Nephron (organoid): Measurements from ENCODE around the gene QKI.

Experiments
- H3K27ac Mint-ChIP-seq, 3 experiments: 2 replicates each; pipeline ENCODE4 v1.8.0; 2020; ENCODE audit warnings: mixed read lengths in 3 of 3, mild to moderate bottlenecking in 2 of 3, moderate library complexity in 1 of 3
- H3K27me3 Mint-ChIP-seq: 2 replicates; pipeline ENCODE4 v1.8.0; 2021; ENCODE audit warnings: low read depth, mild to moderate bottlenecking, moderate library complexity, mixed read lengths
- H3K36me3 Mint-ChIP-seq: 2 replicates; pipeline ENCODE4 v1.8.0; 2020; ENCODE audit warnings: low read depth, mixed read lengths
- H3K4me1 Mint-ChIP-seq: 2 replicates; pipeline ENCODE4 v1.8.0; 2020; ENCODE audit warnings: mixed read lengths
- H3K4me3 Mint-ChIP-seq, 3 experiments: 2 replicates each; pipeline ENCODE4 v1.8.0; 2020; ENCODE audit warnings: mild to moderate bottlenecking in 3 of 3, mixed read lengths in 3 of 3, moderate library complexity in 2 of 3
- H3K9me3 Mint-ChIP-seq: 2 replicates; pipeline ENCODE4 v1.8.0; 2020; ENCODE audit warnings: mixed read lengths
- CTCF ChIP-seq, 3 experiments: fragments of 200-600 bp; sonication (generic); IDR thresholded peaks; one replicate each; pipeline ENCODE4 v1.5.0; 2021; ENCODE audit warnings: antibody characterized with exemption in 3 of 3; ENCODE audit not compliant: unreplicated experiment in 3 of 3

The QKI gene

GRCh38 chr6:163413345-163414116 lies 987 bp upstream of the QKI start:
- peaks cover 11% of the 10 kb centered on the region for H3K36me3 Mint-ChIP-seq

GRCh38 chr6:163414946-163415619 lies 565 bp downstream of the QKI start:
- H3K27ac Mint-ChIP-seq: peak overlapping the region in 2 of 3 experiments; percentile 80 to 93
- peak overlapping the region; percentile 84 to 90 (median 86) for H3K4me3 Mint-ChIP-seq
- no peak for TF ChIP-seq CTCF (IDR thresholded peaks at IDR 0.05; ENCODE audit: unreplicated experiment in 3 of 3)
- no peaks in the 10 kb centered on the region for H3K9me3 Mint-ChIP-seq
- H3K4me1 Mint-ChIP-seq: peaks cover 33% of the 10 kb centered on the region
- H3K36me3 Mint-ChIP-seq: peaks cover 11% of the 10 kb centered on the region
- H3K27me3 Mint-ChIP-seq: no peaks in the 10 kb centered on the region

More at GRCh38 chr6:163413345-163414116, 987 bp upstream of the QKI start:
- Mint-ChIP-seq H3K27me3 (no peaks in the 10 kb centered on the region), H3K27ac (peak overlapping the region; percentile 94 to 99 (median 97)), H3K9me3 (no peaks in the 10 kb centered on the region), H3K4me1 (peaks cover 18% of the 10 kb centered on the region), H3K4me3 (peak overlapping the region; percentile 88 to 92 (median 92))
- TF ChIP-seq CTCF (IDR thresholded peaks at IDR 0.05; ENCODE audit: unreplicated experiment in 3 of 3): no peak

GRCh38 chr6:163415620-163416556 lies 1.4 kb downstream of the QKI start:
- Mint-ChIP-seq H3K4me1 (peaks cover 37% of the 10 kb centered on the region), H3K4me3 (peak overlapping the region; percentile 97 to 99 (median 98)), H3K36me3 (peaks cover 11% of the 10 kb centered on the region), H3K27me3 (no peaks in the 10 kb centered on the region), H3K27ac (peak overlapping the region; percentile 98 to 100 (median 100)), H3K9me3 (no peaks in the 10 kb centered on the region)
- no peak for TF ChIP-seq CTCF (IDR thresholded peaks at IDR 0.05; ENCODE audit: unreplicated experiment in 3 of 3)

GRCh38 chr6:163416557-163417253 lies 2.2 kb downstream of the QKI start:
- Mint-ChIP-seq H3K36me3 (peaks cover 7% of the 10 kb centered on the region), H3K9me3 (no peaks in the 10 kb centered on the region), H3K4me1 (peaks cover 35% of the 10 kb centered on the region), H3K4me3 (peak overlapping the region; percentile 97 to 99 (median 98)), H3K27me3 (no peaks in the 10 kb centered on the region), H3K27ac (peak overlapping the region; percentile 98 to 100 (median 100))
- TF ChIP-seq CTCF (IDR thresholded peaks at IDR 0.05; ENCODE audit: unreplicated experiment in 3 of 3): peak; percentile 52 to 81 (median 74)

- Mint-ChIP-seq H3K27me3 (no peaks in the 10 kb centered on the region), H3K36me3 (peaks cover 7% of the 10 kb centered on the region), H3K27ac (peak overlapping the region; percentile 80 to 98 (median 82)), H3K9me3 (no peaks in the 10 kb centered on the region), H3K4me3 (peak overlapping the region; percentile 97 to 99 (median 98)), H3K4me1 (peaks cover 40% of the 10 kb centered on the region)
- no peak for TF ChIP-seq CTCF (IDR thresholded peaks at IDR 0.05; ENCODE audit: unreplicated experiment in 3 of 3)
Observed at GRCh38 chr6:163417595-163417994, 3.1 kb downstream of the QKI start.
